Hematopoietic multipotent progenitor cell treated with erythropoietin and hydrocortisone succinate and interleukin-3 and kit ligand, for 4 days (in vitro differentiated cells): ENCODE results near the gene ENO2.
A peak's percentile ranks its signal among the peaks of the same experiment; 100 is the strongest.
"Not testable (repeated sequence)": the region's sequence is repeated elsewhere in the genome, so short reads cannot be mapped to it uniquely, and the experiment has no call there.

ENCODE experiments used
- DNase-seq: peaks from one replicate; pipeline ENCODE4 v3.0.0-alpha.2; 2015

ENO2 gene

GRCh38 chr12:6914246-6914946 lies at the start of gene ENO2:
Gene ENO2, plus strand, starts transcription at chr12:6914580. Its CDS starts 1,253 bp downstream, at chr12:6915833.
- peak; percentile 80 for DNase-seq

GRCh38 chr12:6865307-6865706 lies 49.1 kb upstream of the ENO2 start:
- DNase-seq: not testable (repeated sequence)

- DNase-seq: no peak
Observed at GRCh38 chr12:6866163-6866919, 48.0 kb upstream of the ENO2 start.

- no peak for DNase-seq
Observed at GRCh38 chr12:6866920-6867412, 47.4 kb upstream of the ENO2 start.

DNA sequence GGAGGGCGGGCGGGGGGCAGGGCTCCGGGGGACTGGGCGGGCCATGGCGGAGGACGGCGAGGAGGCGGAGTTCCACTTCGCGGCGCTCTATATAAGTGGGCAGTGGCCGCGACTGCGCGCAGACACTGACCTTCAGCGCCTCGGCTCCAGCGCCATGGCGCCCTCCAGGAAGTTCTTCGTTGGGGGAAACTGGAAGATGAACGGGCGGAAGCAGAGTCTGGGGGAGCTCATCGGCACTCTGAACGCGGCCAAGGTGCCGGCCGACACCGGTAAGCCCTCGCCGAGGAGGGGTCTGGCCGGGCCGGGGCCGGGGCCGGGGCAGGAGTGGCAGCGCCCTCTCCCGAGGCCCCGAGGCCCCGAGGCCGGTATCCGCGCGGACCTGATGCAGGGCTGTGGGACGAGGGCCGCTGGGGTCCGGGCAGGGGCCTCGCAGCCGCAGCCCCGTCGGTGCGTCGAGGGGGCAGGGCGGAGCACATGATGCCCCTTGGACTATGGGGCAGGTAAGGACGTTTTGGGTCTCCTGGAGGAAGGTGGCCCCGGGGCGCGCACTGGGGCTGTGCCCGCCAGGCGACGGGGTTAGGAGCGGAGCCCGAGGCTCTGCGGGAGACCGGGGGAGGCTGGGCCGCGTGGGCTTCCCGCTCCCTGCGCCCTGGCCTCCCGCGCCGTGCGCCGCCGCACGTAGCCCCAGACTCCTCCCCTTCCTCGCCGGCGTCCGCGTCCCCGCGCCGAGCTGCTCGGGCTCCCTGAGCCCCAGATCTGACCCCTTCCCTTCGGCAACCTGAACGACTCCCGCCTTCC lies 46.8 kb upstream of the ENO2 start, which contains the start of gene TPI1:
TPI1 (plus strand) TSS at position 119 of the 798 bp plus-strand sequence; CDS start at position 155, 36 bp downstream.
- DNase-seq: peak; percentile 92

GRCh38 chr12:6868211-6869048 lies 46.0 kb upstream of the ENO2 start:
- peak; percentile 62 for DNase-seq

GRCh38 chr12:6869049-6870021 lies 45.0 kb upstream of the ENO2 start:
- peak; percentile 92 for DNase-seq

GRCh38 chr12:6870304-6870703 lies 44.1 kb upstream of the ENO2 start:
- not testable (repeated sequence) for DNase-seq

DNA sequence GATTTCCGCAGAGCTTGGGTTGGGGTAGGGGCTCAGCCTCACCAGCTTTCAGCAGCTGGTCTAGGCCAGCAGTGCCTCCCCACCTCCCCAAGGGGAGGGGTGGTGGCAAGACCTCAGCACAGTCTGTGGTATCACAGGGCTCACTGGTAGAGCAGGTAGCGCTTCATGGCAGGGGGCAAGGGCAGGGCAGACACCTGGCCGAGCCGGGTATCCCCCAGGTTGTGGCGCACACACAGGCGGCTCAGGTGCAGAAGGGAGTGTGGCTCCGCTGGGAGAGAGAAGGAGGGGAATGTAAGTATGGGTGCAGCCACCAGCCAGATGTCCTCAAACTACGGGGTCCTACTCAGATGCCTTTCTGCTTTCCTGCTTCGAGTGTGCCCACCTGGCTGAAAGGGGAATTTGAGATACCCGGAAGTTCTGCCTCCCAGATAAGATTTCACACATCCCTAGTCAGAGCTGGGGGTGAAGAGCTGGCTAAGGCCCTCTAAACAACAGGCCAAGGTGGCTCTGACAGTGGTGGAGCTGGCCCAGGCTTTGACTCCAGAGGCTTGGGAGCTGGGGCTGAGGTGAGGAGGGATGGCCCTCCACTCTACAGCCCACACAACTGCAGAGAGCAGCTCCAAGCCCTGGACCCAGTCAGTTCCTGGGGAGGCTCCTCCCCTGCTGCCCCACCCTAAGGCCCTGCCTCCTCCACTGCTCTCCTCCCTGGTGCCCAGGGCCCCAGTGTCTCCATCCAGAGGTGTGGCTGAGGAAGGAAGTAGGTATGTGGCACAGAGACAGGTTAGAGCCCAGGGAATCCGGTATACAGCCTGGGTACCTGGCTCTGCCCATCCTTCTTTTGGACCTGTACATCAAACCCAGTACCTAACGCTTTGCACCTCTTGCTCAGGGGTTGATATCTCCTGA lies 43.1 kb upstream of the ENO2 start:
- peak; percentile 76 for DNase-seq

- DNase-seq: peak; percentile 92
Observed at GRCh38 chr12:6872073-6873048, 42.0 kb upstream of the ENO2 start.

DNA sequence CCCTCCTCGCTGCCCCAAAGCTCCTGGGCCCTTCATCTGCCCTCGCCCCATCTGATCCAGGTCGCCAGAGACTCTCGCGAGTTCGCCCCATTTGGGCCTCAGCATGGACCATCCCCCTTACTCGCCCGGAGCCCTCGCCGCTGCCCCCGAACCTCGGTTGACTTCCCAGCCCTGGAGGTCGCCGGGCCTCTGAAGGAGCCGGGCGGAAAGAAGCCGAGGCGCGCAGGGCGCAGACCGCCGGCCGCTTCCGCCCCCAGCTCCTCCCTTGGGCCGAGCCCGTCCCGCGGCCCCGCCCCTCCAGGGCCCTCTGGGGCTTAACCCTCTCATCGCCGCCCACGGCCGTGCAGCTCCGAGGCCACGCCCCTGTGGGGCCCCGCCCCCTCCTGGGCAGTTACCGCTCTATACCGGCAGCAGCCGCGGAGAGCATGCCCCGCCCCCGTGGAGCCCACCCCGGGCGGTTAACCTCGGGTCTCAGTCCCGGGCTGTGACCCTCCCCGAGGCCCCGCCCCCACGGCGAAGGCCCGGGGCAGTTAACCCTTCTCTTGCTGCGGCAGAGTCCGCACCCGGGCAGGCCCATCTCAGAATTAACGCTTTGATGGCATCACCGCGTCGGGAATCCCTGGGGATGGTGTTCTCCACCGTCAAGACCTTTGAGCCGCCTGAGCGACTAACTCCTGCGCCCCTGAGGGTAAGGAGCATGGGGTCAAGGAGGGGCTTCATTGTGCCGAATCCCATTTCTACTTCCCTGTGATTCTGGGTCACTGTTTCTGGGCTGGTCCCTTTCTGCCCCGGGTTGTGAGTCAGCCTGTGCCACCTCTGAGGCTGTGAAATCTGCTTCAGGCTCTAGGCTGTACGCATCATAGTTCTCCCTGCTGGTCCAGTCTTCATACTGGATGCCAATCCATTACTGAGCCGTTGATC lies 41.0 kb upstream of the ENO2 start, which contains the start of gene SPSB2:
SPSB2 (minus strand) TSS at position 210 of the 921 bp plus-strand sequence. CDS start 402 bp downstream, outside the sequence.
- peak; percentile 99 for DNase-seq

DNA sequence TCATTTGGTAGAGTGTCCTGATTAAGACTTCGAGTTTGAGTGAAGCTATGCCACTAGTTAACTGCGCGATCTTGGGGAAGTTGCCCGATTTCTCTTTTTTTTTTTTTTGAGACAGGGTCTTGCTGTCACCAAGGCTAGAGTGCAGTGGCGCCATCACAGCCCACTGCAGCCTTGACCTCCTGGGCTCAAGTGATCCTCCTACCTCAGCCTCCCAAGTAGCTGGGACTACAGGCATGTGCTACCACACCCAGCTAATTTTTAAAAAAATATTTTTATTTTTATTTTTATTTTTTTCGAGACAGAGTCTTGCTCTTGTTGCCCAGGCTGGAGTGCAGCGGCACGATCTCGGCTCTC lies 40.4 kb upstream of the ENO2 start:
- DNase-seq: not testable (repeated sequence)

- not testable (repeated sequence) for DNase-seq
Observed at GRCh38 chr12:6879824-6880223, 34.6 kb upstream of the ENO2 start.

- DNase-seq: no peak
Observed at GRCh38 chr12:6883252-6883651, 31.1 kb upstream of the ENO2 start.

DNA sequence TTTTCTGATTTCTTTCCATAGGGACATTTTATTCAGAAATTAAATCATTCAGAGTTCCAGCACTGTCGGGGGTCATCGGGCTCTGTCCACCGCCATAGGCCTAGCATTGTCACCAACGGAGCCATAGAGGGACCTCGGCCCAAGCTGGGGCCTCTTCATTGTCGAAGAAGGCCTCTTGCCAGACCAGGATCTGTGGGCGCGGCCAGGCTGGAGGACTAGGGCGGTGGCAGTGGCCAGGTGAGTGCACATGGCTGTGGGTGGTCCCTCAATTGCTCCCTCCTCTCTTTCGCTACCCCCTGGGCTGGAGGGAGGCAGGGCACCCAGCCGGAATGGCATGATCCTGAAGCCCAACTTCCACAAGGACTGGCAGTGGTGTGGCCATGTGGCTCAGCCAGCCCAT lies 30.7 kb upstream of the ENO2 start:
- DNase-seq: no peak

- DNase-seq: no peak
Observed at GRCh38 chr12:6884539-6884938, 29.8 kb upstream of the ENO2 start.
